Osteoblast (primary cell): ENCODE measurements around the gene FOXO6. TPM values are rescaled to one million over a fixed set of nuclear protein-coding genes. Genes with fewer than 3 reads are reported as not detected.

Experiments used
- DNase-seq: peaks from one replicate; pipeline ENCODE4 v3.0.0; 2011; ENCODE audit warnings: low spot score, mixed read lengths; ENCODE audit not compliant: insufficient read length; ENCODE audit errors: missing footprints
- H2AFZ ChIP-seq: 2 replicates; pipeline ENCODE4 v1.6.0; 2011; ENCODE audit warnings: mild to moderate bottlenecking, low read length
- H3K27ac ChIP-seq: 2 replicates; pipeline ENCODE4 v1.5.1; 2011; ENCODE audit warnings: mild to moderate bottlenecking, low read depth, low read length, moderate library complexity
- H3K27me3 ChIP-seq: 2 replicates; pipeline ENCODE4 v1.6.0; 2012; ENCODE audit warnings: mild to moderate bottlenecking, control low read depth, inconsistent platforms, low read length, moderate library complexity; ENCODE audit not compliant: insufficient read depth
- H3K36me3 ChIP-seq: 2 replicates; pipeline ENCODE4 v1.5.1; 2011; ENCODE audit warnings: mild to moderate bottlenecking, low read length, control low read depth, moderate library complexity; ENCODE audit not compliant: insufficient read depth
- H3K4me1 ChIP-seq: 2 replicates; pipeline ENCODE4 v1.5.1; 2011; ENCODE audit warnings: mild to moderate bottlenecking, low read length, control low read depth, moderate library complexity; ENCODE audit not compliant: insufficient read depth
- H3K4me2 ChIP-seq: 2 replicates; pipeline ENCODE4 v1.6.0; 2011; ENCODE audit warnings: mild to moderate bottlenecking, low read length; ENCODE audit not compliant: insufficient read depth
- H3K4me3 ChIP-seq: fragments of 200-600 bp; sonication (generic); 3 replicates; pipeline ENCODE4 v1.5.1; 2012; ENCODE audit warnings: mild to moderate bottlenecking, low read length, inconsistent platforms; ENCODE audit not compliant: insufficient read depth
- H3K79me2 ChIP-seq: 2 replicates; pipeline ENCODE4 v1.6.0; 2012; ENCODE audit warnings: mild to moderate bottlenecking, low read length, control low read depth, inconsistent platforms; ENCODE audit not compliant: insufficient read depth
- H3K9me3 ChIP-seq: 2 replicates; pipeline ENCODE4 v1.5.1; 2011; ENCODE audit warnings: low read depth, low read length, control low read depth
- H4K20me1 ChIP-seq: 2 replicates; pipeline ENCODE4 v1.6.0; 2012; ENCODE audit warnings: mild to moderate bottlenecking, low read length, control low read depth; ENCODE audit not compliant: insufficient read depth
- total RNA-seq: library from RNA; depleted of rRNA; stranded (reverse); fragments of >200 nt; gene quantifications from 2 replicates; pipeline ENCODE4 v1.2.3, GENCODE V29; 2012
- TF ChIP-seq, protein P1 (sequence below): IDR thresholded peaks from 2 replicates; pipeline ENCODE4 v1.5.1; 2011; ENCODE audit warnings: mild to moderate bottlenecking, low read depth, low read length, moderate library complexity; ENCODE audit errors: extremely low read depth

FOXO6 gene
- total RNA-seq, 1 donor = not detected

DNA sequence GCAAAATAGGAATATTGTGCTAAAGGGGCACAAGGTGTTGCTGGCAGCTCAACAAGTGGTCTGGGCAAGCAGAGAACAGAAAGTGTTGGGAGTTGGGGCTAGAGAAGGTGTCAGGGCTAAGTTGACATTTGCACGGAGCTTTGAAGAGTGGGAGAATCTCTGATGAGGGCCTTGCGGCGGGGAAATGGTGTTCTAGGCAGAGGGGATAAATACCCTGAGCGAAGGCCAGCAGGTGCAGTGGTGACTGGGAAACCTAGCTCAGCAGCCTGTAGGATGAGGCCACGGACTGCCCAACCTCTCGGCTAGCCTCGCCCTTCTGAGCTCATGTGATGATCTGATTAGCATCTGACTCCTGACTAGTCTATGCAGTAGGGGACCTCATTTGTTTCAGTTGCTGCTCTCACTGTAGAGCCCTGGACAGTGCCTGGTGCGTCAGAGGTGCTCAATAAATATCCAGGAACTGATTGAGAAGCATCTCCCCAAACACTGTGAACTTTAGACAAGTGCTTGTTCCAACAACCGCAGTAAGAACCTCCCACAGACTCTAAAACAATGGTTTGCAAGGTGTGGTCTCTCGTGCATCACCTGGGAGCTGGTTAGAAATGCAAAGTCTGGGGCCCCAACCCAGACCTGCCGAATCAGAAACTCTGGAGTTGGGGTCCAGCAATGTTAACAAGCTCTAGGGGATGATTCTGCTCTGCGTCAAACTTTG is 1.0 kb upstream of the FOXO6 start:
- Histone ChIP-seq H3K9me3 (no peaks in the 10 kb centered on the region), H2AFZ (no peak overlapping the region), H3K36me3 (no peaks in the 10 kb centered on the region), H3K79me2 (no peaks in the 10 kb centered on the region), H3K27ac (no peak overlapping the region), H3K27me3 (peaks cover 33% of the 10 kb centered on the region), H3K4me2 (peak overlapping the region; percentile 66), H3K4me1 (peaks cover 9% of the 10 kb centered on the region), H4K20me1 (peaks cover 13% of the 10 kb centered on the region), H3K4me3 (peak overlapping the region; percentile 70)
- DNase-seq = peak; percentile 88
- TF ChIP-seq, protein P1, sequence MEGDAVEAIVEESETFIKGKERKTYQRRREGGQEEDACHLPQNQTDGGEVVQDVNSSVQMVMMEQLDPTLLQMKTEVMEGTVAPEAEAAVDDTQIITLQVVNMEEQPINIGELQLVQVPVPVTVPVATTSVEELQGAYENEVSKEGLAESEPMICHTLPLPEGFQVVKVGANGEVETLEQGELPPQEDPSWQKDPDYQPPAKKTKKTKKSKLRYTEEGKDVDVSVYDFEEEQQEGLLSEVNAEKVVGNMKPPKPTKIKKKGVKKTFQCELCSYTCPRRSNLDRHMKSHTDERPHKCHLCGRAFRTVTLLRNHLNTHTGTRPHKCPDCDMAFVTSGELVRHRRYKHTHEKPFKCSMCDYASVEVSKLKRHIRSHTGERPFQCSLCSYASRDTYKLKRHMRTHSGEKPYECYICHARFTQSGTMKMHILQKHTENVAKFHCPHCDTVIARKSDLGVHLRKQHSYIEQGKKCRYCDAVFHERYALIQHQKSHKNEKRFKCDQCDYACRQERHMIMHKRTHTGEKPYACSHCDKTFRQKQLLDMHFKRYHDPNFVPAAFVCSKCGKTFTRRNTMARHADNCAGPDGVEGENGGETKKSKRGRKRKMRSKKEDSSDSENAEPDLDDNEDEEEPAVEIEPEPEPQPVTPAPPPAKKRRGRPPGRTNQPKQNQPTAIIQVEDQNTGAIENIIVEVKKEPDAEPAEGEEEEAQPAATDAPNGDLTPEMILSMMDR = no peak

GRCh38 chr1:41361495-41362356 is 492 bp downstream of the FOXO6 start:
- Histone ChIP-seq H3K36me3 (no peaks in the 10 kb centered on the region), H3K4me2 (peak overlapping the region; percentile 66), H3K4me1 (peaks cover 9% of the 10 kb centered on the region), H2AFZ (no peak overlapping the region), H3K79me2 (no peaks in the 10 kb centered on the region), H3K9me3 (no peaks in the 10 kb centered on the region), H3K4me3 (peak overlapping the region; percentile 70), H3K27me3 (peaks cover 45% of the 10 kb centered on the region), H3K27ac (no peak overlapping the region), H4K20me1 (peaks cover 13% of the 10 kb centered on the region)
- peak; percentile 89 for DNase-seq
- TF ChIP-seq, protein P1 = no peak

DNA sequence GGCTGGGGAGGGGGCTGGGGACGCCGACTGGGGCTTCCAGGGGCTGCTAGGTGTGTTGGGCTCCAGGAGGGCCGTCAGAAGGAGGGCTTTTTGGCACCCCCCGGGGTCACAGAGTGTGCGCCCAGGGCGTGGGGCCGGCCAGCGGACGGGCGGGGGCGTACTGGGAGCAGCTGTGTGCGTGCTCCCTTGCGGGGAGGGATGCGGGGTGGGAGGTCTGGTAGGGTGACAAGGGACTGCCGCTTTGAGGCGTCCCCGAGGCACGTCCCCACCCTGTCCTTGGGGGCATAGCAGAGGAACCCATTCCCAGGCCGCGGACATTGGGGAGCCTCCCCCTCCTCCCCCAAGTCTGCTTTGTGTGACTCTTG is 1.1 kb downstream of the FOXO6 start:
- TF ChIP-seq, protein P1 = no peak
- Histone ChIP-seq H3K4me1 (peaks cover 9% of the 10 kb centered on the region), H3K9me3 (no peaks in the 10 kb centered on the region), H3K27ac (no peak overlapping the region), H3K27me3 (peaks cover 51% of the 10 kb centered on the region), H3K79me2 (no peaks in the 10 kb centered on the region), H3K4me2 (peak overlapping the region; percentile 66), H3K4me3 (no peak overlapping the region), H3K36me3 (no peaks in the 10 kb centered on the region), H2AFZ (no peak overlapping the region), H4K20me1 (peaks cover 13% of the 10 kb centered on the region)
- DNase-seq = peak; percentile 68
